HG02588 (cell line): ENCODE results near the gene ARSI.

Experiments
- ATAC-seq: cut with Tn5 transposase; IDR thresholded peaks from one replicate; pipeline ENCODE4 v1.9.1; 2021; ENCODE audit warnings: mild to moderate bottlenecking, moderate library complexity; ENCODE audit not compliant: unreplicated experiment

The ARSI gene

DNA sequence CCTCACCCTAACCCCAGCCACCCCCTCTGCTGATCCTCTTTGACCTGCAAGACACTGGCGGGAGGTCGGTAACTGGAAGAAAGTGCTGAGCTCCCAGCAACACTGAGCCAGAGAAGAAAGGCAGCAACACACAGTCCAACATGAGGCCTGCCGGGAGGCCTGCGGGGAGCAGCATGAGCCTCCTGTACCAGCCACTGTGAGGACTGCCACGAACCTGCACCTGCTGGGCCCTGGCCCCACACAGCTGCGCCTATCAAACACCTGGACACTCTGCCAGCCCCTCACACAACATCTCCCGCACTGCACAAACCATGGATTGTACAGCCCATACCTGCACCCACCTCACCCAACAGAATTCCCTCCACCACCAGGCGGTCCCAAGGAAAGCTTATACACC is 31.4 kb downstream of the ARSI start:
- ATAC-seq: no peak

DNA sequence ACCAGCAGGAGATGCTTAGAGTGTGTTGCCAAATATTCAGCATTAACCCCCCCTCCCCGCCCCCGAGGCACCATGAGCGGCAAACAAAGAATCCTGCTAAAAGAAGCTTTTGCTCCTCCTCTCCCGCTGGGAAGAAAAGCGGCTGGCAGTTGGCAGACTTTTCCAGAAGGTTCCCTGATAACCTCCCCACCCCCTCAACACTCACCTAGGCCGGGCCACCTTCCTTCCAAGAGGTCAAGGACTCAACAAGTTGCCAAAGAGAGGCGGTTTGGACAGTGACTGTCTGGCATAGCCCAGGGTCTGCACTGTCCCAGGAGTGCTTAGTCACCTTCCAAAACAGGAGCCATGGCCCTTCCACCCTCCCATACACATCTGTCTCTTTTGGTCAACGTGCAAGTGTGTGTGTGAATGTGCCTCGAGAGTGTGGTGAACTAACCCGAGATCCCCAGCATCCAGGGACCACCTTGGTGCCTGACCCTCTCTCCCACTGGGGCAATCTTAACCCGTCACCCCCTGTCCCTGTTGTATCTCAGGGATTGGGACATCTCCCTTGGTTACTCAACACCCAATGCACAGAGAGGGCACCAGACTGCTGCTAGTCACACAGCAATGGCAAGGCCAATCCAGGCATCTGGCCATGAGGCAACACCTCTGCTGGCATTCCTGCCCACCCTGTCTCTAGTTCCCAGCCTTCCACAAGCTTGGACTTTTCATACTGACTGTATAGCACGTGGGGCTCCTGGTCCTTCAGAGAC is 32.0 kb downstream of the ARSI start:
- no peak for ATAC-seq

DNA sequence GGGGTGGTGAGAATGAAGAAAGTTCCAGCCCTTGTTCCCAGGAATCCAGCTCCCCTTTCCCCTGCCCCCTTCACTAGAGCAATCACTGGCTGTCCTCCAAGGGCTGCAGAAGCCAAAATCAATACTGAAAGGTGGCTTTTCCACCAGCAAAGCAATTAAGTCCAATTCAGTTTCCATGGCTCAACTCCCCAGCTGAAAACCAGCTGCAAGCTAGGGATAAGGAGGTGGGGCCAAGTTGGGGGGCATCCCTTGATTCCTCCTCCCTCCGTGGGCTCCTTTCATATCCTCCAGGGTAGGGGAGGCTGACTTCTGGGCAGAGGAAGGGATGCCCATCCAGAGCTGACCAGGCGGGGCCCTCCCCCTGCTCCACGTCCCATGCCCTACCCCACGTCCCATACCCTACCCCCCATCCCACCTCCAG is 35.8 kb downstream of the ARSI start:
- no peak for ATAC-seq

DNA sequence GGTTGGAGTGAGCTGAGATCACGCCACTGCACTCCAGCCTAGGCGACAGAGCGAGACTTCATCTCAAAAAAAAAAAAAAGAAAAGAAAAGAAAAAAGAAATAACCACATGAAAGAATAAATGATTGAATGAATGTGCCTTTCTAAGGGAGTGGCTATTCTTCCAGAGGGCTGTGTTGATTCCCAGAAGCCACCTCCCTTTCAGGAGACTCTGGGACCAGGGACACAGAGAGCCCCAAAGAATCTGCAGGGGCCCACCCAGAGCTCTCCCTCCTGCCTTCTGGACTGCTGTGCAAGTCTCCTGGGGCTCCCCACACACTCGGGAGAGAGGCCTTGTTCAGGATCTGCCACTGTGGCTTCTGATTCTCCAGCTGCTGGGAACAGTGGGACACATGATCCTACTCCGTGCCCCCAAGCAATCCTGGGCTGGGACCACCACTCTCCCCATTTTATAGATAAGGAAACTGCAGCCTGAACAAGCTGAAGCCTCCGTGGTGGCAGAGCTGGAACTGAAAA is 36.8 kb downstream of the ARSI start:
- ATAC-seq: no peak

DNA sequence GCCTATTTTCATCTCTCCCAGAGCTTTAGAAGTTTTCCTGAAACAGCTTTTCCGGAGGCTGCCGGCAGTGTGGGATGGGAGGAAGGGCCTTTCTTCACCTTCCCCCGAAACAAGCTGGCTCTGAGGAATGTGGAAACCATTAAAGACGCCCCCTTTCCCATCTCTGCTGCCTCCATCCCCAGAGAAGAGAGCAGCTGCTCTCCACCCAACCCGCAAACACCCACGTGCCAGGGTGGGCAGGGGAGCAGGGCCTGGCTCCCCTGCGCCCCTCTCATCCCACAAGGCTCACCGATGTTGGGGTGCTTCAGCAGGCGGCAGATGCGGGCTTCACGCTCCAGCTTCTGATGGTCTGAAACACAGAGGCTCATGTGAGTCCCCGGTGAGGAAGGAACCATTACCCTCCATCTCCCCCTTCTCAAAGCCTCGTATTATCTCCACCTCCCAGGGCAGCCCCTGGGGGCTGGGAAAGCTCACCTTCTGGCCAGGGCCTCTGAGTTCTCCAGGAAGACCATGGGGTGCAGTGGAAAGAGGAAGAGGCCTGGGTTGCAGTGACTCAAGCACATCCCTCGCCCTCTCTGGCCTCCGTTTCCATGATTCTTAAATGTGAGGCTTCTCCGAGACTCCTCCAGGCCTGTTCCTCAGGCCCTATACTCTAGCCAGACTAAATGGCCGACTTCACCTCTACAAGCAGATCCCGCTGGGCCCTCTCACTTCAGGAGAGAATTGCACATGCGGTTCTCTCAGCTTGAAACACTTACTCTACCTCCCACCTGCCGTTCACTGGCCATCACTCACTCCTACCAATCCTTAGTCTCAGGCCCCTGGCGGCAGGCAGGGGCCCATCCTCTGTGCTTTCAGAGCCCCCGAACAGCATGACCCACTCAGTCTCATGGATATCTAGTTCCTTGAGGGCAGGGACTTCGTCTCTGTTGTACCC is 37.8 kb downstream of the ARSI start:
- ATAC-seq: no peak

DNA sequence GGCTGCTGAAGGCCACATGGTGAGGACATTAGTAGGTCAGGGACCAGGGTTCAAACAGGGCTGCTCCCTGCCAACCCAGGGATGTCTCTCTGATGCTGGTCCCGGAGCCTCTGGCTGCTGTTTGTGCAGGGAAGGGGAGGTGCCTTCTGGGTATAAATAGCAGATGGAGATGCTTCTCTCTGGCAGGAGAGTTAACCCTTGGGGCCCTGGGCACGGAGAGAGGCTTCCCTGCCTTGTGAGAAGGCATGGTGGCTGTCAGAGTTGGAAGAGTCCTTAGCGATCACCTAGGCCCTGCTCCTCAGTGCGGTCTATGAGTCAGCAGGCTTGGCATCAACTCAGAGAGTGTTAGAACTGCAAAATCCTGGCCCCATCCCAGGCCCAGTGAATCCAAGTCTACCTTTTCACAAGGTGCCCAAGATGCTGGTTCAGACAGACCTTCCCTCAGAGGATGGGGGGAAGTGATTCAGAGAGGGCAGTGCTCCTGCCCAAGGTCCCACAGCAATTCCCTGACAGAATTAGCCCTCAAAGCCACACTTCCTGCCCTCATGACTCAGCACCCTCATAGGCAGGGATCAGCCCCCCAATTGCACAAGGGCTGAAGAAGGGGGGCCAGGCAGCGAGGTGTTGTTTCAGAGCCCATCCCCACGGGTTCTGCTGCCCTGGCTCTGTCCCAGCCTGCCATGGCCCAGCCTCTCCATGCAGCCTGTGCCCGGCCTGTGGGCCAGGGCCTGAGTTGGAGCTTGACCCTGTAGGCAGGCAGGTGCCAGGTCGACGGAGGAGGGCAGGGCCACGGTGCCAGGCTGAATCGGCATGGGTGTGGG is 38.7 kb downstream of the ARSI start:
- no peak for ATAC-seq

DNA sequence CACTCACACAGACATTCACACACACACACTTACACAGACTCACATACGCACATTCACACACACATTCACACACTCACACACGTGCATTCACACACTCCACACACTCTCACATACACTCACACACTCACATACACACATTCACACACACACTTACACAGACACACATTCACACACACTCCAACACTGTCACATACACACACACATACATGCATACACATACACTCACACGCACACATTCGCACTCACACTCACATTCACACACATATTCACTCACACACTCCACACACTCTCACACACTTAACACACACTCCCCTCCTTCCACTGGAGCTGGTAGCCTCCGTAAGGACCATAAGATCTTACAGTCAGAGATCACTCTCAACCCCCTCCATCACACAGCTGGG is 39.3 kb downstream of the ARSI start:
- ATAC-seq: no peak

DNA sequence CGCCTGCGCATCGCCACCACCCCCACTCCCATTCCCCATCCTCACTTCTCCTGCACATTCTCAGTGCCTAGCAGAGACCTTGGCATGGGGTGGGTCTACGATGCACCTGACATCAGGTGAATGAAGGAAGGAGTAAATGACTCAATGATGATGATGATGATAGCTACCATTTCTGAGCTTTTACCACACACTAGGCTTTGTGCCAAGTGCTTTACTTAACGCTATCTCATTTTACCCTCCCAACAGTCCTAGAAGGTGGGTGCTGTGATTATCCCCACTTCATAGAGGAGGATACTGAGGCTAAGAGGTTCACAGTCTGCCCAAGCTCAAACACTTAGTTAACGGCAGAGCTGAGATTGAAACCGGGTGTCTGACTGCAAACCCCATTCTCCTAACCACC is 40.2 kb downstream of the ARSI start:
- ATAC-seq: no peak

DNA sequence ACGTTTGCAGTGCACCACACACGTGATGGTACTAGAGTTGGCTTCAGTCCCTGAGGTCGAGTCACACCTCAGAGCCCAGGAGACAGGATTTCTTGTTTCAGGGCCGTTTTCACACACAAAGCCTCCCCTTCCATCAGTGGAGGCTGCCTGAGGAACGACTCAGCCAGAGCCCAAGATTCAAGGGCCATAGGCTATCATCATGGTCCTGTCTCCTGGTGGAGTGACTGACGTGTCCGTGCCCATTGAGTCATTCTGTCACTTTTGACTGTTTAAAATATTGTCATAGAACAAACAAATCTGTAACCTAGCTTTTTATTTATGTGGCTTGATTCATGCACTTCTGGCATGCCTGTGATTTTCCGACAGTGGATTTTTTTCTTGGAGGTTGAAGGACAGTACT is 41.5 kb downstream of the ARSI start:
- no peak for ATAC-seq

DNA sequence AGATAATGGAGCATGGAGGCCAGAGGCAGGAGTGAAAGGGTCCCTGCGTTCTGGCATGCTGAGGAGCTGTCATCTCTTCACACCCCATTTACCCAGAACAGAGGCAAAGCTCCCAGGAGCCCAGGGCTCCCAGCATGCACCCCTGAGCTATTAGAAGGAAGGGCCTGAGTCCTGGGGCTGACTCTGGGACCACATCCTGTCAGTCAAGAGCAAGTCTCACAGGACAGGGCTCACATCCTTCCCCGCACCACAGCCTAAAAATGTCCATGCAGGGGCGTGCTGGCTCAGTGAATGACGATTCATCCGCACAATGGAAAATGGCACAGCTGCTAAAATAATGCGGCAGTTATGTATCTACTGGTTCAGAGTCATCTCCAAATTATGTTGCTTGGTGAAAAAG is 44.6 kb downstream of the ARSI start:
- no peak for ATAC-seq

DNA sequence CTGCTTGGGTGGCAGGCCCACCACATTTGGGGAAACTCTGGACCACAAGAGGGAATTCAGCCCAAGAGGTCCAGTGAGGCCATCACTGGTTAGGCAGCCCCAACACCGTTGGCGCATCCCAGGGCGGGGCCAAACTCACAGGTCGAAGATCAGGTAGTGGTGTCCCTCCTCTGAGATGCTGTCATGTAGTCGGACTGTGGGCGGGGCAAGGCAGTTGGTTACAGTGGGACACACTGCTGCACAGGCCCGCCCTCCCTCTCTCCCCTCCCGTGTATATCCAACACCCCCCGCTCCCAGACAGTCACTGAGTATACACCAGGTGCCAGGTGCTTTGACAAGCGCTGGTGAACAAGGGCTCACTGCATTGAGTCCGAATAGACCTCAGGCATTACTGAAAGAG is 45.3 kb downstream of the ARSI start:
- ATAC-seq: no peak

DNA sequence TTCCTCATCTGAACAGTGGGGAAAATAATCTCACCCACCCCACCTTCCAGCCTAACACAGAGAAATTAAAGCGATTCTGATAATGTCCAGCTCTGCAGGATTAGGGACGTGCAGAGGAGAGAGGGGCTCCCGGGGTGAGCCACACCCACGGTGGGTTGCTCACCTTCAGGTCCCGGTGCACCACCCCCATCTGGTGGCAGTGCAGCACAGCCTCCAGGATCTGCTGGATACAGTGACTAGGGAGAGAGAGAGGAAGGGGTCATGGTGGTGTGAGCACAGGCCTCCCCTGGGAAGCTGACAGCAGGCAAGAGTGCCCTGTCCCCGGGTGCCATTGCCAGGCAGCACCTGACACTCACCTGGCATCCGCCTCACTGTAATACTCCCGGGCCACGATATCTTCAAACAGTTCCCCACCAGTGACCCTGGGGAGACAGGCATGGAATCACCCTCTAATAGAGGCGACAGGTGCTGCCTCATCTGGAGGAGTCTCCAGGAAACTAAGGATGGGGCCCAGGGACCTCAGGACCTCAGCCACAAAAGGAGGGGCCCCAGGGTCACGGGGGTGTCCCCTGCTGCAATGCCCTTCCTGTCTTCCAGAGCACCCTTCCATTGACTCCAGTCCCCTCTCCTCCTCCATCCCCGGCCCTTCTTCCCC is 46.2 kb downstream of the ARSI start:
- ATAC-seq: no peak

DNA sequence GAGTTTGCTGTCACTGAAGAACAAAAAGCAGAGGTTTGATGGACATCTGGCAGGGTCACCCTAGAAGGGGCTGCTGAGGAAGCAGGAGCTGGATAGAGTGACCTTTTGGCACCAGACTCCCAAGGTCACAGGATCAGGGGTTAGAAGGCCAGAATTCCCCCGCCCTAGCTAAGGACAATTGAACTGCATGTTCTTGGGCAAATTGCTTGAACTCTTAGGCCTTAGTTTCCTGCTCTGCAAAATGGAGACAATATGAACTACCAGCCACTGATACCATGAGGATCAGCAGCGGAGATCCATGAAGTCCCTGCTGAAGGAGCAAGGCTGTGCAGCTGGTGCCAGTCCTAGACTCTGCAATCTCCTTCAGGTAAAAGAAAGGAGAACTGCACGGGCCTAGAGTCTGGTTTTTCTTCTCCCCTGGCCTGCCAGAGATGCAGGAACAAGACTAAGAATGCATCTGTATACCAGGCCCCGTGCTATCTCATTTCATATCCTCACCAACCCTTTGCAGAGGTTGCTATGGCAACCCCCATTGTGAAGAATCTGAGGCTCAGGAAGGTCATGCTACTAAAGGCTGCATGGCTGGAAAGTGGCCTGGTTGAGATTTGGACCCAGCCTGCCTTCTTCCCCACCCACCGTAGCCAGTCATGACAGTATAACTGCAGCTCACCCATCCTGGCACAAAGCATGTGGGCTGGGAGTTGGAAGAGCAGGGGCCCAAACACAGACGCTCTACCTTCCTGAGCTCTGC is 46.9 kb downstream of the ARSI start:
- no peak for ATAC-seq

DNA sequence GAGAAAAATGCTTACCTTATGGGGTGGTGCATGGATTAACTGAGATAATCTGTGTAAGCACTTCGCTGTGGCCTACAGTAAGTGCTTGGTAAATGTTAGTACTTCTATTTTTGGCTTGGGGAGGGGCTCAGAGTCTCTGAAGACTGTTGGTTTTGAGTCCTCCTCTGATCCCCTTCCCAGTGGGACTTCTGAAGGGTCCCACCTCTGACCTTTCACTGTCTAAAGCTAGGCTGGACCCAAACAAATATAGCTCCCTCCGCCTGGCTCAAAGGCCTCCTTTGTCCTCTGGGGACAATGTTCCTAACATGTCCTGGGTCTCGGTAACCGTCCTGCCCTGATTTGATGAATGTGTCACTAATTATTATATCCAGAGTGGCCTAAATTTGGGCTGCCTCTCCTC is 47.9 kb downstream of the ARSI start:
- no peak for ATAC-seq

DNA sequence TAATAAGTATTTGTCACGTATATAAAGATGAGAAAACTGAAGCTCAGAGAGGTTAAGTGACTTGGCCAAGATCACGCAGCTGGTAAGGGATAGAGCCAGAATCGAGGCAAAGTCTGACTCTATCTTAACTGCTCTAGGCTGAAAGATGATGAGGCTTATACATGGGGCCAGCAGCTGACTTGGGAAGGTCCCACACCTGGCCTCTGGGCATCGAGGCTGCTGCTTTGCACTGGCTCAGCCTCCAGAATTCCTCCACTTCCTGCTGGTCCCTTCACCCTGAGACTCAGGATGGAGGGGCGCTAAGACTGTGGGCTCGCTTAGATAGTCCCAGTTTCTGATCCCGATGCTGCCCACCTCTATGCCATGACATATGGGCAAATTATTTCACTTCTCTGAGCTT is 48.3 kb downstream of the ARSI start:
- no peak for ATAC-seq

DNA sequence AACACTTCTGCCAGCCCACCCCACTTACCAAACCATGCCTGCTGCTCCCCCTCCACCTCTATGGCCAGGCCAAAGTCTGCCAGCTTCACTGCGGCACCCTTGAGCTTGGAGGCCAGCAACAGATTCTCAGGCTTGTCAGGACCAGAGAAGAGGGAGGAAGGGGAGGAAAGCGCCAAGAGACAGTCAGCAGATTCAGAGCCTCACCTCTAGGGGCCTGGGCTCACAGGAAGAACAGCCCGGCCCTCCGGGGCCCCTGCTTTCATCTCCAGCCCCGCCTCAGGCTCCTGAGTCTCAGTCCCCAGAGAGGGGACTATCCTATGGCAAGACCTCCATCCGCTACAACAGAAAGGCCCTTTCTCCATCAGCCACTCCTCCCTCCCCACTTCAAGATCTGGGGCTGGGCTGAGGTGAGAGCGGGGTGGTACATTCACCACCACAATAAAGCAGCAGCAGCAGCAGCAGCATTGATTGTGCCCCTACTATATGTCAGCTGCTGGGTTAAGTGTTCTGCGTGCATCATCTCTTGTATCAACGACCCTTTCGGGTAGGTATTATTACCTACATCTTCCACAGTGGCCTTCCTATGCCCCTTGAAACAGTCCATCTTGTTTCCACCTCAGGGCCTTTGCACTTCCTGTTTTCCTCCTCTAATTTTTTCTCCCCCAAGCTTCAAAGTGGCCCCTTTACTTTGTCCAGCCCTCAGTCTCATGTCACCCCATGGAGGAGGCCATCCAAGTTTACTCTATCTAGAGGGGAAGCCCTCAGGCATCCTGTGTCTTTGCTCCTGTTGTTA is 49.1 kb downstream of the ARSI start:
- ATAC-seq: no peak

DNA sequence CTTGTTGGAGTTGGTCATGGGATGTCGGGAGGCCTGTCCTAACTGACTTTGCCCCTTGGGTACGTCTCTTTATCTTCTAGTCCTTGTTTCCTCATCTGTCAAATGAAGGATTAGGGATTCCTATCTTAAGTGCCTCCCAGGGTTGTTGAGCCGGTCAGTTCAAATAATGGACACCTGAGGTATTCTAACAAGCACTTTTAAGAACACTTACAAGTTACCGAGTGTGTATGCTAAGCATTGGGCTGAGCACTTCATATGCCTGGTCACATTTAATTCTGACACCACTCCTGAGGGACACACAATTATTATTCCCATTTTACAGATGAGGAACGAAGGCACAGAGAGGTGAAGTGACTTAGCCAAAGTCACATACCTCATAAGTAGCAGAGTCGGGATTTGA is 50.2 kb downstream of the ARSI start:
- ATAC-seq: no peak

DNA sequence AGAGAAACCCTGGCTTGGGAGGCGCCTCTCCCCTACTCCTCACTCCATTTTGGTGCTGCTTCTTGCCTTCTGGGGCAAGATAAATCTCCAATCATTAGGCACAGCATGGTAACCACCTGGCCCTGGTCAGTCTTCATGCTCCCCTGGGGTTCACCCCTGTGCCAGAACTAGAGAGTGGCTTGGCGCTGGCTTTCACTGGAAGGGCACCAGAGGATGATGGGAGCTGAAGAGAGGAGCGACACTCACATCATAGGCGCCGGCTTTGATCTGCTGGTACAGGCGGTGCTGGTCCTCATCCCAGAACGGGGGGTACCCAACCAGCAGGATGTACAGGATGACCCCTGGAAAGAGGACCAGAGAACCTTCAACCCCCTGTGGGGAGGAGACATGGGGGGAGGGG is 51.2 kb downstream of the ARSI start:
- no peak for ATAC-seq

DNA sequence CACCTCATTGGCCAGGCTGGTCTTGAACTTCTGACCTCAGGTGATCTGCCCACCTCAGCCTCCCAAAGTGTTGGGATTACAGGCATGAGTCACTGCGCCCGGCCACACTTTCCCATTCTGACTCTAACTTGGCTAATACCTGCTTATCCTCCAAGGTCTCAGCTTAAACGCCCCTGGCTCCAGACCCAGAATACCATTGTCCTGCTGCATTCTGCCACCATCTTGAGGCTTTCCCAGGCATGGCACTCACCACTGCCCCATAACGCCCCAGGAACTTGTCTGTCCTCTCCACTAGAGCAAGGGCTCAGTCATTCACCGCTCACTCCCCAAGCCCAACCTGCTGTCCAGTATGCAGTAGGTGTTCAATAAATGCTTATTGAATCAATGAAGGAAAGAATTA is 53.0 kb downstream of the ARSI start:
- no peak for ATAC-seq
